Colonic mucosa (tissue), 4 donors: ENCODE results near the gene HCAR2. TPM values are rescaled to one million over a fixed set of nuclear protein-coding genes. Genes with fewer than 3 reads are reported as not detected.

Source experiments
- DNase-seq: peaks from one replicate; pipeline ENCODE4 v3.0.0-alpha.2; 2020
- H3K27ac ChIP-seq: fragments of 200-600 bp; one replicate; pipeline ENCODE4 v1.8.0; 2021
- H3K27me3 ChIP-seq: fragments of 200-600 bp; one replicate; pipeline ENCODE4 v1.8.0; 2021
- H3K36me3 ChIP-seq: fragments of 200-600 bp; one replicate; pipeline ENCODE4 v1.8.0; 2021
- H3K4me1 ChIP-seq: fragments of 200-600 bp; one replicate; pipeline ENCODE4 v1.8.0; 2021; ENCODE audit warnings: mild to moderate bottlenecking
- H3K4me3 ChIP-seq: fragments of 200-600 bp; one replicate; pipeline ENCODE4 v1.8.0; 2021
- H3K9ac ChIP-seq, 2 donors: one replicate each; pipeline ENCODE4 v1.7.0; 2013; ENCODE audit warnings: control low read depth in 2 of 2, low read depth in 2 of 2, low read length in 2 of 2
- H3K9me3 ChIP-seq: fragments of 200-600 bp; one replicate; pipeline ENCODE4 v1.8.0; 2021
- CTCF ChIP-seq: fragments of 200-600 bp; IDR thresholded peaks from one replicate; pipeline ENCODE4 v1.8.0; 2022; ENCODE audit warnings: antibody characterized with exemption, mild to moderate bottlenecking
- intact Hi-C: fragments of 100-400 bp; cut with DNase I; formaldehyde crosslinking; loops from one replicate; pipeline ENCODE4 v1.14.1; 2022
- total RNA-seq, 2 donors: library from RNA; stranded (reverse); fragmentation: NEBNext Ultra II Directional in 1 of 2; extraction: Animal tissue kit (Norgen Biotek cat#: 25700) in 1 of 2; gene quantifications; one replicate each; pipeline ENCODE4 v1.2.1, GENCODE V29; 2021
- donor health status: healthy.
- donor health status: DM: no; HTN: no; CAD: no.
- donor health status: DM: no; HTN: no; CAD: no.

Gene HCAR2
- total RNA-seq, 2 donors from 2014 or later = 0.12 to 0.56 TPM

DNA sequence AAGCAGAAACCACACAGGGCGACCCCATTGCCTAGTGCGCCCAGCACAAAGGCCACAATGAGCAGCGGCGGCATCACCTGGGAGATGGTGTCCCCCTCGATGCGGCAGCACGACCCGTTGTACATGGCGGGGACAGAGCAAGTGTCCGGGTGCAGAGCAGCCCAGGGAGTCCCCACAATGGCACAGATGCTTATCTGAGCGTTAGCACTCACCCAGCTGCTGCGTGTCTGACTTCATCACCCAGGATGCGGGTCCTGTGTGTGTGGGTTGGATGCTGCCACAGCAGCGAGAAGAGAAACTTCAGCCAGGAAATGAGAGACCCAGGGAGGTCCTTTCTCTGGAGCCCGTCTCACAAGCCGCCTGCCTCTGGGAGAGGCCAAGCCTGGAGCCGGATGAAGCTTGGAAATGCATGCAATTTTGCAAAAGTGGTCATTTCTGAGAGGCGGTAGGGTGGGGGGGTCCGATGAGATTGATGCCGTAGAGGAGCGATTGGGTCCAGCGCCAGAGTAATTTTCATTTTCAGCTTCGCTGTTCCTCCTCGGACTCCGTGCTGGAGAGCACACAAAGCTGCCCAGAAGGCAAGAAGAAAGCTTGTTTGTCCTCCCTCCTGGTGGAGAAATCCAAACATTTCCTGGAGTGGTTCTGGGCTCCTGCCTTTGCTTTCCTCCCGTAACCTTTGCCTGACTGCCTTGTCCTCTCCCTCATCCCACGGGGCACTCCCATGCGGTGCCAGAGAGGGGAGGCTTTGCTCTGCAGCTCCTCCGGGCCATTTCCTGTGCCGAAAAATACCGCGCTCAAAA is 27.3 kb upstream of the HCAR2 start, which contains the start of gene HCAR1:
HCAR1 (minus strand) TSS at position 630 of the 800 bp plus-strand sequence; CDS start at position 125, 505 bp downstream.
- no peak within 1 kb of the TSS for H3K4me3 ChIP-seq
- no peak for DNase-seq
- no peaks in the 10 kb centered on the region for H3K36me3 ChIP-seq
- H3K27ac ChIP-seq = no peak within 1 kb of the TSS
- no peaks in the 10 kb centered on the region for H3K27me3 ChIP-seq
- no peaks in the 10 kb centered on the region for H3K4me1 ChIP-seq
- no peak within 1 kb of the TSS for H3K9ac ChIP-seq
- intact Hi-C loops = no loop called here
- no peak for TF ChIP-seq CTCF
- no peaks in the 10 kb centered on the region for H3K9me3 ChIP-seq

GRCh38 chr12:122729583-122730214 is 26.5 kb upstream of the HCAR2 start:
- Histone ChIP-seq H3K27ac (no peak overlapping the region), H3K4me1 (no peaks in the 10 kb centered on the region), H3K4me3 (no peak overlapping the region), H3K9me3 (no peaks in the 10 kb centered on the region), H3K9ac (no peak overlapping the region), H3K36me3 (no peaks in the 10 kb centered on the region), H3K27me3 (no peaks in the 10 kb centered on the region)
- TF ChIP-seq CTCF = no peak
- intact Hi-C loops = no loop called here
- no peak for DNase-seq

DNA sequence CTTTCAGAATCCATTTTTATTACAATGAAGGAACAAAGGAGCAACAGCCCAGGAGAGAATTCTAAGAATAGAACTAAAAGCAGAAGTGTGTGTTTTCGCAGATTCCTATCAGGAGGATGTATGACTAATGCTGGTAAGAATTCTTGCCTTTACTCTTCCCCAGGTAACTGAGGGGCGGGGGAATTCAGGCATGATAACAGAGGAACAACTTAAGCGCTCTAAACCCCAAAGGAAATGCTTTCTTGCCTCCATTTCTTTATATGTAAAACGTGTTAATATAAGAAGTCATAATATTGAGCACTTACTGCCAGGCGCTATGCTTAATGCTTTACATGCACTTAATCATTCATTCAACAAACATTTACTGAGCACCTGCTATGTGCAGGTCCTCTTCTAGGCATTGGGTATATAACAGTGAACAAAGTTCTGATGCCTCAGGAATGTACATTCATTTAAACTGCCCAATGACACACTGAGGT is 23.0 kb upstream of the HCAR2 start:
- TF ChIP-seq CTCF = no peak
- no peaks in the 10 kb centered on the region for H3K4me1 ChIP-seq
- H3K27ac ChIP-seq = no peak overlapping the region
- H3K9ac ChIP-seq = no peak overlapping the region
- no peaks in the 10 kb centered on the region for H3K27me3 ChIP-seq
- H3K9me3 ChIP-seq = no peaks in the 10 kb centered on the region
- intact Hi-C loops = no loop called here
- H3K36me3 ChIP-seq = no peaks in the 10 kb centered on the region
- no peak for DNase-seq
- H3K4me3 ChIP-seq = no peak overlapping the region

GRCh38 chr12:122725452-122726079 is 22.4 kb upstream of the HCAR2 start:
- Histone ChIP-seq H3K27ac (no peak overlapping the region), H3K9ac (no peak overlapping the region), H3K27me3 (no peaks in the 10 kb centered on the region), H3K9me3 (no peaks in the 10 kb centered on the region), H3K4me3 (no peak overlapping the region), H3K36me3 (no peaks in the 10 kb centered on the region), H3K4me1 (no peaks in the 10 kb centered on the region)
- DNase-seq = no peak
- no peak for TF ChIP-seq CTCF
- intact Hi-C loops = no loop called here

DNA sequence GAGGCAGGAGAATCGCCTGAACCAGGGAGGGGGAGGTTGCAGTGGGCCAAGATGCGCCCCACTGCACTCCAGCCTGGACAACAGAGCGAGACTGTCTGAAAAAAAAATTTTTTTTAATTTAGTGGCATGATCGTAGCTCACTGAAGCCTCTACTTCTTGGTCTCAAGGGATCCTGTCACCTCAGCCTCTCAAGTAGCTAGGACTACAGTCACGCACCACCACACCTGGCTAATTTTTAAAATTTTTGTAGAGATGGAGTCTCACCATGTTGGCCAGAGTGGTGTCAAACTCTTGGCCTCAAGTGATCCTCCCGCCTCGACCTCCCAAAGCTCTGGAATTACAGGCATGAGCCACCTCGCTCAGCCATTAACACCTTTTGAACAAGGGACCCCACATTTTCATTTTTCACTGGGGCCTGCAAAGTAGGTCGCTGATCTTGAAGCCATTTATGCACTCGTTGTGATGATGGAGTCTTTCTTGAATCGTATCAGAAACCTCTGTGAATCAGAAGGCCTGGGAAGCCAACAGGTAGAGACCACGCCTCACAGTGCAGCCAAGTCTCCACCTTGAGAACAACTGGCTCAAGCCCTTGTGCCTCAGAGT is 21.6 kb upstream of the HCAR2 start:
- Histone ChIP-seq H3K27ac (no peak overlapping the region), H3K9ac (no peak overlapping the region), H3K27me3 (no peaks in the 10 kb centered on the region), H3K36me3 (no peaks in the 10 kb centered on the region), H3K9me3 (no peaks in the 10 kb centered on the region), H3K4me3 (no peak overlapping the region), H3K4me1 (no peaks in the 10 kb centered on the region)
- no peak for DNase-seq
- intact Hi-C loops = no loop called here
- no peak for TF ChIP-seq CTCF
